GM12801 (cell line): Measurements from ENCODE around the gene BACH2.

Source experiments
- CTCF ChIP-seq: IDR thresholded peaks from one replicate; pipeline ENCODE4 v1.5.1; 2011; ENCODE audit warnings: control low read depth; ENCODE audit not compliant: insufficient read length; ENCODE audit errors: extremely low read depth

BACH2 gene

GRCh38 chr6:90162648-90163387 is 133.8 kb downstream of the BACH2 start:
- TF ChIP-seq CTCF, result no peak

GRCh38 chr6:90160013-90160412 is 136.6 kb downstream of the BACH2 start:
- TF ChIP-seq CTCF, result no peak

- TF ChIP-seq CTCF, result no peak
Observed at GRCh38 chr6:90159452-90159851, 137.2 kb downstream of the BACH2 start.

- TF ChIP-seq CTCF, result no peak
Observed at GRCh38 chr6:90158936-90159335, 137.7 kb downstream of the BACH2 start.

GRCh38 chr6:90157441-90157840 is 139.2 kb downstream of the BACH2 start:
- no peak for TF ChIP-seq CTCF

- TF ChIP-seq CTCF, result no peak
Observed at GRCh38 chr6:90156861-90157260, 139.8 kb downstream of the BACH2 start.

GRCh38 chr6:90154755-90155470 is 141.7 kb downstream of the BACH2 start:
- no peak for TF ChIP-seq CTCF
